ENCODE measurements around the gene CUX1.

DNA sequence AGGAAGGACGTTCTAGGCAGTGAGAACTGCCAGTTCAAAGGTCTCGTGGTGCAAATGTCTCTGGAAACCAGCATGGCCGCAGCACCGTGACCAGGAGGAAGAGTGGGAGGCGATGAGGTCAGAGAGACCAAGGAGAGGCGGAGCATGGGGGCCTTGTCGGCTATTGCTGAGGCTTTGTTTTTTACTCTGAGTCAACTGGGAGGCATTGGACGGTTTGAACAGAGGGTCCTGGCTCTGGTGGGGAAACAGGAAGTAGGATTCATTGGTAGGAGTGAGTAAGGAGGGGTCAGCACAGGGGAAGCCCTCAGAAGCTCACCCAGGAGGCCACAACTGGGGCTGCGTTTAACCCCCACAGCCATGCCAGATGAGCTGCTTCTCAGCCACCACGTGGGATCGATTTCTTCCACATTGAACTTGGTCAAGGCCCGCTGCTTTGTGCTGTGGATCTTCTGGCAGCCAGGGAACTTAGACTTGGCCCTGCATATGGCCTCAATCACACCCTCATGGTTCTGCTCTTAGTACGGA, 447.0 kb downstream of the CUX1 start:
- TF ChIP-seq, protein P1, sequence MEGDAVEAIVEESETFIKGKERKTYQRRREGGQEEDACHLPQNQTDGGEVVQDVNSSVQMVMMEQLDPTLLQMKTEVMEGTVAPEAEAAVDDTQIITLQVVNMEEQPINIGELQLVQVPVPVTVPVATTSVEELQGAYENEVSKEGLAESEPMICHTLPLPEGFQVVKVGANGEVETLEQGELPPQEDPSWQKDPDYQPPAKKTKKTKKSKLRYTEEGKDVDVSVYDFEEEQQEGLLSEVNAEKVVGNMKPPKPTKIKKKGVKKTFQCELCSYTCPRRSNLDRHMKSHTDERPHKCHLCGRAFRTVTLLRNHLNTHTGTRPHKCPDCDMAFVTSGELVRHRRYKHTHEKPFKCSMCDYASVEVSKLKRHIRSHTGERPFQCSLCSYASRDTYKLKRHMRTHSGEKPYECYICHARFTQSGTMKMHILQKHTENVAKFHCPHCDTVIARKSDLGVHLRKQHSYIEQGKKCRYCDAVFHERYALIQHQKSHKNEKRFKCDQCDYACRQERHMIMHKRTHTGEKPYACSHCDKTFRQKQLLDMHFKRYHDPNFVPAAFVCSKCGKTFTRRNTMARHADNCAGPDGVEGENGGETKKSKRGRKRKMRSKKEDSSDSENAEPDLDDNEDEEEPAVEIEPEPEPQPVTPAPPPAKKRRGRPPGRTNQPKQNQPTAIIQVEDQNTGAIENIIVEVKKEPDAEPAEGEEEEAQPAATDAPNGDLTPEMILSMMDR (IDR thresholded peaks at IDR 0.05) = no peak
- TF ChIP-seq POLR2A (IDR thresholded peaks at IDR 0.05) = no peak
- TF ChIP-seq EP300 (IDR thresholded peaks at IDR 0.05) = no peak

All from ovary (tissue), 3 donors.